Neural crest cell (in vitro differentiated cells): ENCODE measurements around the gene SLC37A4. TPM values are rescaled to one million over a fixed set of nuclear protein-coding genes. Genes with fewer than 3 reads are reported as not detected.

Experiments
- DNase-seq: peaks from one replicate; pipeline ENCODE4 v3.0.0; 2021; ENCODE audit warnings: low read depth, mixed read lengths, low spot score
- H3K27ac Mint-ChIP-seq: one replicate; pipeline ENCODE4 v1.8.0; 2021; ENCODE audit warnings: mild to moderate bottlenecking, mixed read lengths; ENCODE audit not compliant: unreplicated experiment
- H3K27me3 Mint-ChIP-seq: 2 replicates; pipeline ENCODE4 v1.8.0; 2021; ENCODE audit warnings: low read depth, mild to moderate bottlenecking, mixed read lengths
- H3K36me3 Mint-ChIP-seq: 2 replicates; pipeline ENCODE4 v1.8.0; 2021; ENCODE audit warnings: low read depth, mild to moderate bottlenecking, mixed read lengths
- H3K4me1 Mint-ChIP-seq: 2 replicates; pipeline ENCODE4 v1.8.0; 2021; ENCODE audit warnings: mixed read lengths
- H3K4me3 Mint-ChIP-seq: one replicate; pipeline ENCODE4 v1.8.0; 2021; ENCODE audit warnings: mild to moderate bottlenecking, mixed read lengths
- H3K9me3 Mint-ChIP-seq: 2 replicates; pipeline ENCODE4 v1.8.0; 2021; ENCODE audit warnings: mixed read lengths
- long read RNA-seq: library from polyadenylated mRNA; unstranded; transcript quantifications from one replicate; pipeline ENCODE4 v2.0.0, GENCODE V29; 2020
- total RNA-seq: library from RNA; stranded (reverse); gene quantifications from 2 replicates; pipeline ENCODE4 v1.2.1, GENCODE V29; 2021
- TF ChIP-seq, protein P1 (sequence below): fragments of 200-600 bp; sonication (generic); conservative IDR thresholded peaks from 2 replicates; pipeline ENCODE4 v1.5.0; 2021; ENCODE audit warnings: antibody characterized with exemption, mild to moderate bottlenecking

The SLC37A4 gene
- 50.2 and 50.3 TPM in 2 replicates for total RNA-seq
- long read RNA-seq, transcript SLC37A4-210 (9 exons, 2,040 nt) = major isoform, 47 of 74 reads
- long read RNA-seq, partial matches to known transcripts = 13 of 74 reads
- long read RNA-seq, other reads (novel, unspliced or antisense) = 14 of 74 reads

DNA sequence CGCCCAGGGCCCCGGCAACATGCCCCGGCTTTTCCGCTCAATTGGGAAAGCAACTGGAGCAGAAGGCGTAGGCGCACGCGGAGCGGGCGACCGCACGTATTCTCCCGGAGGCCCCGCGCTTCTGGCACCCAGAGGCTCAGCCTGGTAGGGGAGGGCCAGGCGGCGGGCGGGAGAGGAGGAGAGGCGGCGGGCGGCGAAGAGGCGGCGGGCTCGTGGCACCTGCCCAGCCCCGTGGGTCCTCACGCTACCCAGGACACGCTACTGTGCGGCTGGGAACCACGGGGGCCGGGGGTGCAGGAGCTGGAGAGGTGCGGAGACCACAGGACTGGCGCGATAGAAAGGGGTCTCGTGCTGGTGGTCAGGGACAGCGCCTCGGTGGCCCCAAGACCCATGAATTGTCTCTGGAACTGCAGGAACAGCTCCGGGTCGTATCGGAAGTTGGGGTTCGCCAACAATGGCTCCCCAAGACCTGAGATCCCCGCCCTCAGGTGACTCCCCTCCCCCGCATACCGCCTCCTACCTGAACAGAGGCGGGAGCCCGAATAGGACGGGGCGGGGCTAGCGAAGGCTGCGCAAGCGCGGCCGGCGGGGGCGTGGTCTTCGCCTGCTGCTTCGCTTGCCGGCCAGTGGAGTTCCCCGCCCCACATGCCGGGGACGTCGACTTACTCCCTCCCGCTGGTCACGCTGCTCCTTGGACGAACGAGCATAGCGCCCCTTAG is at the start of gene SLC37A4:
TSS of gene SLC37A4 (minus strand) at position 549 of the 719 bp plus-strand sequence.
- TF ChIP-seq, protein P1, sequence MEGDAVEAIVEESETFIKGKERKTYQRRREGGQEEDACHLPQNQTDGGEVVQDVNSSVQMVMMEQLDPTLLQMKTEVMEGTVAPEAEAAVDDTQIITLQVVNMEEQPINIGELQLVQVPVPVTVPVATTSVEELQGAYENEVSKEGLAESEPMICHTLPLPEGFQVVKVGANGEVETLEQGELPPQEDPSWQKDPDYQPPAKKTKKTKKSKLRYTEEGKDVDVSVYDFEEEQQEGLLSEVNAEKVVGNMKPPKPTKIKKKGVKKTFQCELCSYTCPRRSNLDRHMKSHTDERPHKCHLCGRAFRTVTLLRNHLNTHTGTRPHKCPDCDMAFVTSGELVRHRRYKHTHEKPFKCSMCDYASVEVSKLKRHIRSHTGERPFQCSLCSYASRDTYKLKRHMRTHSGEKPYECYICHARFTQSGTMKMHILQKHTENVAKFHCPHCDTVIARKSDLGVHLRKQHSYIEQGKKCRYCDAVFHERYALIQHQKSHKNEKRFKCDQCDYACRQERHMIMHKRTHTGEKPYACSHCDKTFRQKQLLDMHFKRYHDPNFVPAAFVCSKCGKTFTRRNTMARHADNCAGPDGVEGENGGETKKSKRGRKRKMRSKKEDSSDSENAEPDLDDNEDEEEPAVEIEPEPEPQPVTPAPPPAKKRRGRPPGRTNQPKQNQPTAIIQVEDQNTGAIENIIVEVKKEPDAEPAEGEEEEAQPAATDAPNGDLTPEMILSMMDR = peak; percentile 92
- Mint-ChIP-seq H3K4me3 (peak within 1 kb of the TSS; percentile 94), H3K27ac (no peak within 1 kb of the TSS), H3K4me1 (peaks cover 21% of the 10 kb centered on the region), H3K36me3 (peaks cover under 1% of the 10 kb centered on the region), H3K27me3 (peaks cover 3% of the 10 kb centered on the region), H3K9me3 (no peaks in the 10 kb centered on the region)
- peak; percentile 97 for DNase-seq

DNA sequence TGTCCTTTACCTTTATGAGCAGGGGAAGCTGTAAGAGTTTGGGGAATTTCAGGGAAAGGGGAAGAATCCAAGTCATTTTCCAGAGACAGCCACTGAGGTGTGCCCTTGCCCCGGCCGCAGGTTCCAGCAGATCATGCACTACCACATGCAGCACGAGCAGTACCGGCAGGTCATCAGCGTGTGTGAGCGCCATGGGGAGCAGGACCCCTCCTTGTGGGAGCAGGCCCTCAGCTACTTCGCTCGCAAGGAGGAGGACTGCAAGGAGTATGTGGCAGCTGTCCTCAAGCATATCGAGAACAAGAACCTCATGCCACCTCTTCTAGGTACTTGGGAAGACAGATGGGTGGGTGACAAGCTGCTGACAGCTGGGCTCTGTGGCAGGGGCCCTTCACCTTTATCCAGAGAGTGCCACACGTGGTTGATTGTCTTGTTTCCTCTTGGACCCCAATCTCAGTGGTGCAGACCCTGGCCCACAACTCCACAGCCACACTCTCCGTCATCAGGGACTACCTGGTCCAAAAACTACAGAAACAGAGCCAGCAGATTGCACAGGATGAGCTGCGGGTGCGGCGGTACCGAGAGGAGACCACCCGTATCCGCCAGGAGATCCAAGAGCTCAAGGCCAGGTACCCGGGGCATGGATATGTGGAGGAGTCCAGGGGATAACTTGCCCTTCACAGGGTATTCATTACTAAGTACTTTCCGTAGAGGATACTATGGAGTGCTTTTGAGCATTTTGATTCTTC is 48.2 kb upstream of the SLC37A4 start:
- TF ChIP-seq, protein P1 = no peak
- H3K27ac Mint-ChIP-seq = no peak overlapping the region
- peaks cover 5% of the 10 kb centered on the region for H3K36me3 Mint-ChIP-seq
- DNase-seq = no peak
- H3K4me1 Mint-ChIP-seq = peaks cover 17% of the 10 kb centered on the region
- no peaks in the 10 kb centered on the region for H3K9me3 Mint-ChIP-seq
- H3K4me3 Mint-ChIP-seq = no peak overlapping the region
- no peaks in the 10 kb centered on the region for H3K27me3 Mint-ChIP-seq

DNA sequence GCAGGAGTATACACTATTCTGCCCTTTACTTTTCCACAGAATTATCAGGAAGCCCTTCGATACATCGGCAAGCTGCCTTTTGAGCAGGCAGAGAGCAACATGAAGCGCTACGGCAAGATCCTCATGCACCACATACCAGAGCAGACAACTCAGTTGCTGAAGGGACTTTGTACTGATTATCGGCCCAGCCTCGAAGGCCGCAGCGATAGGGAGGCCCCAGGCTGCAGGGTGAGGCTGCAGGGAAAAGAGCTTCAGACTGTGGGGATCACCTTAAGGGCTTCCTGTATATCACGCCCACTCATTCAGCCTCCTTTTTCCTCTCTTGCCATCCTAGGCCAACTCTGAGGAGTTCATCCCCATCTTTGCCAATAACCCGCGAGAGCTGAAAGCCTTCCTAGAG is 47.2 kb upstream of the SLC37A4 start:
- Mint-ChIP-seq H3K27ac (no peak overlapping the region), H3K36me3 (peaks cover 7% of the 10 kb centered on the region), H3K4me3 (no peak overlapping the region), H3K9me3 (no peaks in the 10 kb centered on the region), H3K4me1 (peaks cover 17% of the 10 kb centered on the region), H3K27me3 (no peaks in the 10 kb centered on the region)
- DNase-seq = no peak
- TF ChIP-seq, protein P1 = no peak

DNA sequence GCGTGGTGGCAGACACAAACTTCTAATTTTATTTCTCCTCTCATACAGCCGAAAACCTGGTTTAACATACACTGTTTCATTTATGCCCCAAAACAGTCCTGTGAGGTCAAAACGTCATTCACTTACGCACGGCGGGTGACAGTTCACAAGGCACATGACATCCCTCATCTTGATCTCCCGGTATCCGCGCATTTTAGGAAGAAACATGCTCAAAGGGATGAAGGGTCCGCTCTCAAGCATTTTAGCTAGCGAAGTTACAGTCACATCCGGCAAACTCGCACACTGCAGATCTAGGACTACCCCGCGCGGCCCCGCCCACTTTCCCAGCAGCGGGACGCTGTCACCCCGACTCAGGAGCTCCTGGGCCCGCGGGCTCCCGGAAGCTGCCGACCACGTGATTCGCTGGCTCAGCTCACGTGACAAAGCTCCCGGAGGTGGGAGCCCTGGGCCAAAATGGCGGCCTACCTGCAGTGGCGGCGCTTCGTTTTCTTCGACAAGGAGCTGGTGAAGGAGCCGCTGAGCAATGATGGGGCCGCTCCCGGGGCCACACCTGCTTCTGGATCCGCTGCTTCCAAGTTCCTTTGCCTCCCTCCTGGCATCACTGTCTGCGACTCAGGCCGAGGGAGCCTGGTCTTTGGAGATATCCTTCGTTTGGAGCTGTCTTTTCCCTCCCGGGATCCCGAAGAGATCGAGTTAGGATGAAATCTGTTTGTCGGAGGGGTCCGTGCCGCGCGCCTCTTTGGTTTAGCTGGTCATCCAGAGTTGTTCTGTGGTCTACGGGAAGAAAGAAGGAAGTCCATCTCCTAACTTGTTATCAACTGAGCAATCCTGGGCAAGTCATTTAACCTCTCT is 36.9 kb upstream of the SLC37A4 start, which contains the start of gene VPS11:
TSS of gene VPS11 (plus strand) at position 448 of the 852 bp plus-strand sequence. CDS start at position 454, 6 bp downstream.
- Mint-ChIP-seq H3K9me3 (no peaks in the 10 kb centered on the region), H3K36me3 (no peaks in the 10 kb centered on the region), H3K27ac (peak within 1 kb of the TSS; percentile 93), H3K27me3 (no peaks in the 10 kb centered on the region), H3K4me1 (peaks cover 29% of the 10 kb centered on the region), H3K4me3 (peak within 1 kb of the TSS; percentile 95)
- TF ChIP-seq, protein P1 = no peak
- DNase-seq = peak; percentile 91

DNA sequence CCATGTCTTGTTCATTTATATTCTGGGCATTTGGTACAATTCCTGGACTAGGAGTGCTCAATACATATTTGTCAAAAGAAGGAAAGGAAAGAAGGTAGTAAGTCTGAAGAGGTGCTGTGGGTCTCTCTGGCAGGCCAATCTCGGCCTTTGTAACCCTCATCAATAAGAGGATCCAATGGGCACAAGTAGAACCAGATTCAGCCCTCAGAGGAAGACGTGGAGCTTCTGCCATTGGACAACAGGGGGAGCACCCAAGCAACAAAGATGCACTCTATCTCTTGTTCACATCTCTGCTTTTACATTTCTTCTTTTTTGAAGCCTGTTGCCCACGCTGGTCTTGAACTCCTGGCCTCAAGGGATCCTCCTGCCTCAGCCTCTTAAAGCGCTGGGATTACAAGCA is 34.7 kb upstream of the SLC37A4 start:
- Mint-ChIP-seq H3K27ac (no peak overlapping the region), H3K4me3 (peak overlapping the region; percentile 95), H3K36me3 (no peaks in the 10 kb centered on the region), H3K4me1 (peaks cover 29% of the 10 kb centered on the region), H3K27me3 (no peaks in the 10 kb centered on the region), H3K9me3 (no peaks in the 10 kb centered on the region)
- no peak for DNase-seq
- TF ChIP-seq, protein P1 = peak; percentile 55
